GF-D8 (cell line): ENCODE measurements around the gene VAPB.

Experiments
- DNase-seq: peaks from one replicate; lab custom pipeline; 2025; lab: John Stamatoyannopoulos, UW

VAPB gene

DNA sequence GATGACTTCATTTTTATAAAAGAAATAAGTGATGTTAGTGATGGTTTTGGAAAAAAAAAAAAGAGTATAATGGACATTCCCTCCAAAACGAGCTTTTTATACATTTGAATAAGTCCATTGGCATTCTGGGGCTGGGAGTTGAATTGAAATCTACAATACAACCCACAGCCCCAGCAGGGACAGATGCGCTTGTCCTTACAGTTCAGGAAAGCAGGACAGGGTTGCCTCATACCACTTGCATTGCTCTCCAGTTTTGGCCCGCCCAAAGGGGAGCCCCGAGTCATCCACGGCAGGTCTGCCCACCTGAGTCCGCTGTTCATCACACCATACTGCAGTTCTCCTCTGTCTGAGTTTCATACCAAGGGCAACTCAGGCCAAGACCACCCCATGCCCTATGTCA, 46.2 kb downstream of the VAPB start:
- no peak for DNase-seq

DNA sequence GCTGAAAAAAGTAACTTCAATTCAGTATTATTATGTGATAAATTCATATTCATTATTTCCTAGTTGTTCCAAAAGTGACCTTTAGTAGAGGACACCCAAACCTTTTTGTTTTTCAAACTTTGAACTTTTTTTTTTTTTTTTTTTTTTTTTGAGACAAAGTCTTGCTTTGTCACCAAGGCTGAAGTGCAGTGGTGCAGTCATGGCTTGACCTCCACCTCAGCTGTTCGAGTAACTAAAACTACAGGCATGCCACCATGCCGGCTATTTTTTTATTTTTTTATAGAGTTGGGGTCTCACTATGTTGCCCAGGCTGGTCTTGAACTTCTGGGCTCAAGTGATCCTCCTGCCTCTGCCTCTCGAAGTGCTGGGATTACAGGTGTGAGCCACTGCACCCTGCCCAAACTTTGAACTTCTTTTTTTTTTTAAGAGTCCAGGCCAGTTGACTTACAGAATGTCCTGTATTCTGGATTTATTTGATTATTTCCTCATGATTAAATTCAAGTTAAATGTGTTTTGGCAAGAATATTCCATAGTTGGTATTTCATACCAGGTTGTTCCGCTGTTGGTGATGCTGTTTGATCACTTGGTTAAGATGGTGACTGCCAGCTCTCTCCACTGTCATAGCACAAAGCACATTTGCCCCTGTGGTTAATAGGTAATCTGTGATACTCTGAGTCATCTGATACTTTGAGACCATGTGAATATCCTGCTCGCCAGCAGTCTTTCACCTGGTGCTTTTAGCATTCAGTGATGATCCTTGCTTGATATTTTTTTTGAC, 48.0 kb downstream of the VAPB start:
- no peak for DNase-seq

DNA sequence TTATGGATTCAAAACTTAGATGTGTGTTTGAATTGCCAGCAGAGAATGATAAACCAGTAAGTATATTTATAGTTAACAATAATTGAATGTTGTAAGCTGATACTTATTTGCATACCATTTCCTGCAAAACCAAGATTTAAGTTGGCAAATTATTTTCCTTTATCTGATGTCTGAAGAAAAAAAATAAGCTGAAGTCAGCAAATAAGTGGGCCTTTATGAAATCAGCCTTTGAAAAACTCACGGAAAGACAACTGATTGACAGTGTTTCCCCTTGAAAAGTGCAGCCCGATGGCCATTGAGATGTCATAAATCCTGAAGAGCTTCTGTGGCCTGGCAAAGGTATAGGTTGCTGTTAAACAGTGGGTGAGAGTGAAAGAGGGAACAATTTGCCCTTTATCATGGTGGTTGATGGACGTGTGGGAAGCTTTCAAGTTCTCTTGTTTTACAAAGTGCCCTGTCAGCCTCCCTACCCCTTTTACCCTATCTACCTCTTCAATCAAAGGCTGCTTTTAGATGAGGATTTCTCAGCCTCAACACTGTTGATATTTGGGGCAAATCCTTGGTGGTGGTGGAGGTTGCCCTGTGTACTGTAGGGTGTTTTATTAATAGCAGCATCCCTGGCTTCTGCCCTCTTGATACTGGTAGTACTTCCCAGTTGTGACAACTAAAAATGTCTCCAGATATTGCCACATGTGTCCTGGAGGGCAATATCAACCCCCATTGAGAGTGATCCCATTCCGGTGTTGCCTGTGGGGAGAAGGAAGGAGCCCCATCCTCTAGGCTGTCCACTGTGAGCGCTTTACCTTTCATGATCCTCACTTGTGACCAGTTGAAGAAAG, 50.2 kb downstream of the VAPB start:
- DNase-seq, result no peak

DNA sequence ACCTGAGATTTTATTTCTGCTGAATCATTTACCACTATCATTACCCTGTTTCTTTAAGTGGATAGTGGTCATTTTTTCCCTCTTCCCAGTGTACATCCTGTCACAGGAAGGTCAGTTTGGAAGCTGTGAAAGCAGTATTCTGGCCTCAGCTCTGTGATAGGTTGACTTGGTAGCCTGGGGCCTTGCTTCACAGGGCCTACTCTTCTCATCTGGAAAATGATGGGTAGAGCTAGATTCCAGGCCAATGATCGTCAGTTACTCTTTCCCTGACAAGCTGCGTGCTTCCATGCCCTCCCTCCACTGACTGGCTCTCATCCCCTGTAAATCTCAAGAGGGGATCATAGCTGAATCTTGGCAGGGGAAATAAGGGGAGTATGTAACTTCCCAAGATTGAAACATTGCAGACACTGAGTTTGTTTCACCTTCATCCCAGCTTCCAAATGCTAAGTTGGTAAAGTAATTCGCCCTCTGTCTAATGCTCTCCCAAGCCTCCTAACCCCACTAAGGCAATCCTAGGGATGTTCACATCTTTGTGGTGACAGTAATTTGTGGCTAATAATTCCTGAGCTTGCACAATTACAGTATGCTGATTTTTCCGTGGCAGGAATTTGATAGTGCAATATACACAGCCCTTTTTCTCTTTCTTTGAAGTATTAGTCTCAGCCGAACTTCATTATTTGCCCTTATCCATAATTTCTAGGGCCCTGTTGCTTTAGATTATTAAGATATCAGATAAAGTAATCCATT, 51.2 kb downstream of the VAPB start:
- DNase-seq, result no peak

DNA sequence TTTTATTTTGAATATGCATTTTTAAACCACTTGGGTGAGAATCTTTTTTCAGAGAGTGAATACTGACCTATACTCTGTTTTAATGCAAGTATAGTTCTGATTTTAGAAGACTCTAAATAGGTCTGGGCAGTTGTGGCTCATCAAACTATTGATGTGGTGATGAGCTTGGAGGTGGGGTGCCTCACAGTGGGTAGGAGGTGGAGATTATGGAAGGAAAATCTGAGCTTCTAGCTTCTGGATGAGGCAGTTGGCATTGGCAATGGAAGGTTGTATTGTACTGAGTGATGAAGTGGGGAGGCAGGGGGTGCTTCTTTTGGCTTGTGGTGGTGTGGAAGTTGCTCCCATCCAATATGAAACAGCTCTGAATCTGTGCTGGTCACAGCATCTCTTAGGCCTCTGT, 52.7 kb downstream of the VAPB start:
- no peak for DNase-seq

DNA sequence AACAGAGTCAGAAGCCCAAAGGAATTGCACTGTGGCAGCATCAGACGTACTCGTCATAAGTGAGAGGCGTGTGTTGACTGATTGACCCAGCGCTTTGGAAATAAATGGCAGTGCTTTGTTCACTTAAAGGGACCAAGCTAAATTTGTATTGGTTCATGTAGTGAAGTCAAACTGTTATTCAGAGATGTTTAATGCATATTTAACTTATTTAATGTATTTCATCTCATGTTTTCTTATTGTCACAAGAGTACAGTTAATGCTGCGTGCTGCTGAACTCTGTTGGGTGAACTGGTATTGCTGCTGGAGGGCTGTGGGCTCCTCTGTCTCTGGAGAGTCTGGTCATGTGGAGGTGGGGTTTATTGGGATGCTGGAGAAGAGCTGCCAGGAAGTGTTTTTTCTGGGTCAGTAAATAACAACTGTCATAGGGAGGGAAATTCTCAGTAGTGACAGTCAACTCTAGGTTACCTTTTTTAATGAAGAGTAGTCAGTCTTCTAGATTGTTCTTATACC, 55.8 kb downstream of the VAPB start:
- no peak for DNase-seq

DNA sequence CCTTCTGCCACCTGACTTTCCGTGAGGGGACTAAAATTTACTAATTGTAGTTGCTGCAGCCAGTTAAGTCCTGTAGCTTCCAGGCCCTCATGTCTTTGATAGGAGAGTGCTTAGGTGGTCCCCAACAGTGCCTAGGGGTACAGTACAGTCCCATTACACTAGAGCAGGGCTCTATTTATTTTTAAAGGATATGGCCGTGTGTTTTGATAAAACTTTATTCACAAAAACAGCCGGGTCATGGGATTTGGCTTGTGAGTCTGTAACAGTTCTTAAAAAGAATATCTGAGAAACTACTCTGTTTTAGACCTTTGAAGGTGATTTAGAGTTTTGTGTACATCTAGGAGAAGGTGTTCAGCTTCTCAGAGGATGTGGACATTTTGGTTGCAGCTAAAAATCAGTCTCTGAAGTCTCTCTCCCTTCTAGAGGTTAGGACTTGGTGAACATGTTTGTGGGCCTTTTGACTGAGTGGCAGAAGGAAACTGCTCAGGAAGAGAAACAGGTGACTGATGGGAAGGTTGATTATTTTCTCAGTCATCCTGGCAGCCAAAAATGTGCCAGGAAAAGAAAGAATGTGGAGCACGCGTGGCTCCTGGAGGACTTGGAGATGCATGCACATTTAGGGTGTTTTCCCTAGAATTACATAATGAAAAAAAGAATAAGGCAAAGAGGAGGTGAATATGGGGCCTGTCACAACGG, 57.4 kb downstream of the VAPB start:
- DNase-seq, result no peak

DNA sequence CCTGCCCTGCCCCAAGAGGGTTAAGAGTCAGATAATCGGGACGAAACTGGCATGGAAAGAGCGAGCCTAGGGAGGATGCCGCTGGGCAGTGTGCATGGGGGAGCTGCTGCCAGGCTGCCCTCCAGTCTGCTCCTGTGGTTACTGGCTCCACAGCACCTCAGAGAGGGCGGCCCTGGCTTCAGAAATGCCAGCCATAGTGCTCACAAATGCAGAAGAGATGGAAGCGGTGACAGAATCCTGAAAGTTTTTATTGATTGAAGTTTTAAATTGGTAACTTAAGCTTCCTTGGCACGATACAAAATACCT, 57.9 kb downstream of the VAPB start:
- DNase-seq, result no peak

DNA sequence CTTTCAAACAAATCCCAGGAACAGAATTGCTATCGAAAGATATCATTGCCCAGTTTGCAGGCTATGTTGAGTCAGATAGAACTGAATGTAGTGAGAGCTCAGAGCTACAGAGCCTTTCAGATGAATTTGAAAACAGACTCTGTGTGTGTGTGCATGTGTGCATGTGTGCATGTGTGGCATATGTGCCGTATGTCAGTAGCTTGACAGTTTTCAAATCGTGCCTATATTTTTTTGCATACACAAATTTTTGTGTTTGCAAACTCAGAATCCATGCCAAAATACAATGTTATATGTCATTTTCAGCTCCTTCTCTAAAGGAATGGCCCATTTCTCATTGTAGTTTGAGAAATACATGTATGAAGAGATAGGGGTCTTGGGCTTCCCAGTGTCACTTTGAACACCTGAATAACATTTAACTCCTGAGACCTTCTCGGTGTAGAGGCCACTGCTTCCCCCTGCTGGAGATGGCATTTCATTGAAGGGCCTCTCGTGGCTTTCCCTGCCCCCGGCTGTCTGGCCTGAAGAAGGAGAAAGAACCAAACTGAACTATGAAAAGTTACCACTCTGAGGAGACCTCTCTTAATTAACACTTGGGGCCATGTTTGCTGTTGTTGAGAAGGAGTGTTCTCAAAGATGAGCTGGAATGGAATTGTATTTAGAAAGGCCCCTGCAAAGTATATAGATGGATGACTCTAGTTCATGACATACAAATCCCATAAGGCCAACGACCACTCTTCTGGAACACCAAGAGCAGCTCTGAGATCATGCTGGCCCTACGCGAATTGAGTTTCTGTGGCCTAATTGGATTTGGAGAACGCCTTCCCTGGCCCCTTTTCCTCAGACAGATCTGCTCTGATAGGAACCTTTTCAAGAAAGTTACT, 58.7 kb downstream of the VAPB start:
- peak; percentile 12 for DNase-seq

DNA sequence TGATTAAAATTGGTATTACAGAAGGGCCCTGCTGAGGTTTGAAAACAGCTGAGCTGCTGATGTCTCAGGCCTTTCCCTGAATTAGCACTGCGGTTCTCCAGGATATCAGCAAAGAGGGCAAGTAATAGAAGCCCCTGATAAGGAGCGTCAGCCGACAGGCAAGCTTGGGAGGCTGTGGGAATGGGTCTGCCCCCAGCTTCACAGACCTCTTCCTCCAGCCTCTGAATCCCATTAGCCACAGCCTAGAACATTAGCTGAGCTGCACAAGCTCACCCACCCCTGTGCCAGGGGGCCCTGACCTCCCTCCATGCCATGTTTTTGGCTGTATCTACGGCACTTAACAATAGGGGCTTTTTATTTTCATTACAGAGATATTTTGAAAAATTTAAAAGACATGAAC, 59.9 kb downstream of the VAPB start:
- DNase-seq, result no peak

DNA sequence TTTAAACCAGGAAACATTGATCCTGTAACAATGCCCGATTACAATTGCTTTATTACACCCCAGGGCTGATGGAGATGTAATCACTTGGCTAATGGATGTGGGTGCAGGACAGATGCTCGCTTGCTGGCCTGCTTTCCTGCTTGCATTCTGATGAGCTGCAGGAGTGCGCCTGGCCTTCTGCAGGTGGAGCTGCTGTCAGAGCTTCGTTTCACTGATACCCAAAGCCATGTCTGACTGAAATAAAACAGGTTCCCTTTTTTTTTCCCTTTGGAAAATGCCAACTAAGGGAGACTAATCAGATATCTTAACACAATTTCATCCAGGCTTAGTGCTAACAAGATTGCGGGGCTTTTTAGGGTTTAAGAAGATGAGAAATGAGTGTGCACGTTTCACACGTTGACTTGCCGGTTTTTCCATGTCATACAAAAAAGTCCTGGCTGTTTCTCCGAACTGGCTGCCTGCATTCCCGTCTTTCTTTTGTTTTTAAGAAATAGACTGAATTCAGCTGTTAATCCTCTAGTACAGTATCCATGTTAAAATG, 60.7 kb downstream of the VAPB start:
- DNase-seq, result no peak

DNA sequence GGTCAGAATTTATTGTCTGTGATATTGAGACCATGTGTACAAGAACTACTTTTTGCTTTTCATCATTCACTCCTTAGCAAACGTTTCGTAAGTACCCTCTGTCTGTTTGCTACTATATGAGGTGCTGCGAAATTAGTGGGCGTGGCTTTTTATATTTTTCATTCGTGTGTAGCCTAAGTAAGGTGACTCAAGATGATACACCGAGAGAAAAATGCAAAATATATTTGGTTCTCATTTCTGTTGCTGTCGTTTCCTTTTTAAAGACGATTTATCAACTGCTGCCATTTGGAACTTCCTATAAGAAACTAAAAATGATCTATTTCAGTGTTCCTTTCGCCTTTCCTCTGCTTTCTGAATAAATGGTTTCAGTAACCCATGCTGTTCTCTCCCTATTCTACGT, 61.2 kb downstream of the VAPB start:
- DNase-seq, result no peak

DNA sequence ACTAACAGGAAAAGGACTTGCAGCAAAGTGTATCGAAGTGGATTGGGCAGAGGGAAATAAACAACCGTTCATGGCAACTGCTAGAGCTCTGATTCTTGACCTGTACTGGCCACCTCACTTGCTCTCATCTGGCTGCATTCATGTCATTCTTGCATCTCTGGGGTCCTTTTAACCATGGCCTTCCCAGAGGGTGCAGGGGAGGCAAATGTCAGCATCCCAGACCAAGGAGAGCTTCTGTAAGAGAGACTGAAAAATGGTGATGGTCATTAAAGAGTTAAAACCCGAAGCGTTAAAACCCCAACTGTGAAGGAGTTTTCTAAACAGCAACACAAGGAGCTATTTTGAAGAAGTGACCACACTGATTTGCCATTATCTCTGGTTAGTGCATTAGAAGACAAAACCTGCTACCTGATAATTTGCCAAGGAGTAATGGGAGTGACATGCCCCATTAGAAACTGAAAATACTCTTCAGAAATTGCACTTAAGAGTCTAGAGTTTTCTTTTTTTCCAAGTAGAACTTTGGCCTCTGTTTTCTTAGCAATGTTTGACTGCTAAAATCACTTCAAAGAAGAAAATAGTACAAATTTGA, 63.7 kb downstream of the VAPB start:
- DNase-seq, result no peak

DNA sequence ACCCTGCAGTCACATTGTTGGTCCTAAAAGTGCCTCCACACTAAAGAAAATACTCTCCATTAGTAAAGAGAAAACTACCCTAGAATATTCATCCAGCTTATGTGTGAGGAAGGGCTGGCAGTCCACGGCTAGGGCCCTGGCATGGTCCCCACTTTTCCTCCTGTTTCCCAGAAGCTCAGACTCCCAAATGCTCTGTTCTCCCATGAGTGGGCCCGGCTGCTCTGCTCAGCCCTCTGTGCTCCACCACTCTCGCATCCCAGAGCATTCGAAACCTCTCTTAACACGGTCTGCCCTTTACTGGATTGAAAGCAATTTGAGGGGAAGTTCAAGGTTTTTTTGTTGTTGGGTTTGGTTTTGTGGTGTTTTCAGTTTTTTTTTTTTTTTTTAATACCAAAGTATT, 64.4 kb downstream of the VAPB start:
- DNase-seq, result no peak

DNA sequence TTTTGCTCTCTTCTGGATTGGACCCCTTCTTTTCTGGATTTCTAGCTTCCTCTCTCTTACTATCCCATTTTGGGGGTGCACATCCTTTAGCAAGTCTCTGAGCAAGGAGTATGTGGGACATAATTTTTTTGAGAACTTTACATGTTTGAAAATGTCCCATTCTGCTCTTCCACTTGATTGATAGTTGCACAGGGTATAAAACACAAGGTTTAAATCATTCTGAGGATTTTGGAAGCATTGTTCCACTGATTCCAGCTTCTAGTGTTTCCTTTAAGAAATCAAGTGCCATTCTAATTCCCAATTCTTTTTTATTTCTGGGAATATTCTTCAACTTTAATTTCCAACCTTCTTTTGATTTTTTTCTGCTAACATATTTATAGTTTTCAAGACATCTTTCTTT, 65.4 kb downstream of the VAPB start:
- DNase-seq, result no peak

DNA sequence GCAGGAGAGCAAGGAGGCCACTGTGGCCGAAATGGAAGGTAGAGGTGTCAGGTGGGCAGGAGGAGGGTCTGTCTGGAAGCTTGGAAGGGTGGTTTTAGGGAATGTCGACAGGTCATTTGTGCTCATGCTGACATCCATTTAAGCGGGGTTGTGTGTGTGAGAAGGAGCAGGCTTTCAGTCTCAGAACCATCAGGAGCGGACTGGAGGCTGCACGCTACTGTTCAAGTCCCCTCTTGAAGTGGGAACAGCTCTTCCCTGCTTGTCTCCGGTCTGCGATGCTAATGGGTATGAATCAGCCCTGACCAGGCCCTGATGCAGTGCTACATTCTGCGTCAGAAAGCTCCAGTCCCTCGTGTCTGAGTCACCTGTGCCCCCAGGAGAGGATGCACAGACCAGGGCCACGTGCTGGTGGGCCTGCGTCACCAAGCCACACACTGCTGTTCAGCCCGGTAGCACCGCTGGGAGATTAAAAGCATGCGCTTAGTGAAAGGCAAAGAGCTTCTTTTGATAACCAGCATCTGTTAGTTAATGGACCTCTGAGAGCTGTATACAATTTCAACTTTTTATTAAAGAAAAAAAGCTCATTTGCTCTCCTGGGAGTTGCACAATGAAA, 68.2 kb downstream of the VAPB start:
- no peak for DNase-seq

DNA sequence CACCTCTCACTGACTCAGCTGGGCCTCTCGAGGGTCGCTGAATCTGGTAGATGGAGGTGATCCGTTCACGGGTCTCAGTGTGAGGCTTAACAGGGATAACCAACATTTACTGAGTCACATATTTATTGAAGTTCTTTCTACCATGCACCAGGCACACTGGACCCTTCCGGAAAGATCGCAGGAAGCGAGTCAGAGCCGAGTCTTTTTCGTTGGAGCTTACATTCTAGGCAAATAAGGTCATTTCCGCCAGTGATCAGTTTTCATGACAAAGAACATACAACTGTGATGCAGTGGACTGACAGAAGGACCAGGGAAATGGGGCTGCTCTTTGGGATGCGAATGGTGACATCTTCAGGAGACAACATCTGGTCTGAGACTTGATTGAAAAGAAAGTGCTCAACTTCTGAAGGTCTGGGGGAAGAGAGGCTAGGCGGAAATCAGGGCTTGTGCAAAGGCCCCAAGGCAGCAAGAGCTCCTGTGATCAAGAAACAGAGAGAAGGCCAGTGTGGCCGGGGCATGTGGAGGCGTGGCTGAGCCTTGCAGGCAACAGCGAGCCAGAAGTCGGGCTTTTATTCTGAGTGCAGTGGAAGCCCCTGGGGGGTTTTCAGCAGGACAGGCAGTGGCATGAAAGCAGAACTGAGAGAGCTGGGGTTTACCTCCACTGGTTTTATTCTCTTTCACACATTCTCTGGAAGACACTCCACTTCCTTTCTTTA, 69.5 kb downstream of the VAPB start:
- DNase-seq, result no peak

DNA sequence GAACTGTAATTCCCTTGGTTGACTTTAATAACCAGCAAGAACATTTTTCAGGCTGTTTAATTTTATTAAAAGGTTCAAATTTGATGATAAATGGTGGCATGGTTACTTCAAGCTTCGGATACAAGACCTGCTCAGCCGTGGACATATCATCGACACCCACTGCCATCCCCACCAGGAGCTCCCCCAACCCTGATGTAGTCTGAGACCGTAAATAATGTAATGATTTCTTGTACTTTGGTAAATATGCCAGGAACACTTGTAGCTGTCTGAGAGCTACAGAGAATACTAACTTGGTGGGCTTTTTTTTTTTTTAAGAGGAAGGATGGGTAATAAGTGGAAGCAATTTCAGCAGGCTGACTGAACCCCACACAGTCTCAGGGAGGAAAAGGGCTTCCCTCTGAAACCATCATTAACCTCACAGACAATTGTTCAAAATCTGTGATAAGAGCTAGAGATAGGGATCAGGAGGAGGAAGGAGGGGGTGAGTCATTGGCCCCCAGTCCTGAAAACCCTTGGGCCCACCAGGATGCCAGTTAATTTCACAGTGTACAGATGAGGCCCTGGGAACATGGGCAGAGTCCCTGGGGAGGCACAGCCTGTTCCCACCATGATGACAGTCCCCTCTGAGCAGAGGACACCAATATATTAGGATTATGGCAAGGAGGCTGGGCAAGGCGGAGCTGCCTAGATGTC, 70.2 kb downstream of the VAPB start:
- no peak for DNase-seq

DNA sequence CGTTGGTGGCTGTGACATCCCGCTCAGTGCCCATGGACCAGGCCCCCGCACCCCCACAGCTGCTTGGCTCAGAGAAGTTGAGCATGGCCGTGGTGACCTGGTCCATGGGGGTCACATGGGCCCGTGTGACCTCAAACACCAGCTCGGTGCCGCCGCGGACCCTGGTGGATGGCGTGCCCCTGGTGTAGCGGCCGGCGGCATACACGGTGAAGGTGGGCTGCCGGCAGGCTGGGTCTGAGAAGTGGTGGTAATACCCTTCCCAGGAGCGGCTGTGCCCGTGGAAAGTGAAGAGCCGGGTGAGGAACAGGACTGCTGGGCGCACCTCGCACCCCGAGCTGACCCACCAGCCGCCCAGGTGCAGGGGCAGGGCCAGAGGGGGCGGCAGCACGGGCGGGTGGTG, 72.1 kb downstream of the VAPB start:
- DNase-seq, result no peak
